Measurements from ENCODE around the gene LMO1.

LMO1 gene

GRCh38 chr11:8263769-8264410 lies at the start of gene LMO1:
TSS of gene LMO1 (minus strand) at chr11:8263878. CDS start at chr11:8263362, 516 bp downstream.
- peak; percentile 42 for DNase-seq (ENCODE audit: low read depth)

DNA sequence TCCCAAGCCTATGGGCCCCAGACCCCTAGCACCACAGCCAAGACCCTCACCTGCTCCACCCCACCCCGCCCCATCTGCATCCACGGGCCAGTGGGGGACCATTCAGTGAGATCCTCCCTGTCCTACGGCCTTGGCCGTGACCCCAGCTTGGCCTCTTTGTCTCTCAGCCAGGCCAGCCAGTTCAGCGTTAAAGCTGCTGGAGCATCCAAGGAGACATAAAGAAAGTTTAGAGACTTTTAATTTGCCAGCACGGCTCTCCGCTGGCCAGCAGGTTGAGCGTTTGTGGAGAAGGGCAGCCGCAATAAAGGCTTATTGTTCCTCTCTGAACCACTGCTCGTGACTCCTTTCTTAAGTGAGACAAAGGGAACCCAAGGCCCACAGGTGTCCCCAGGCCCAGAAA lies 49.3 kb upstream of the LMO1 start:
- no peak for DNase-seq (ENCODE audit: low read depth)

GRCh38 chr11:8311366-8311765 lies 47.7 kb upstream of the LMO1 start:
- DNase-seq (ENCODE audit: low read depth), result no peak

GRCh38 chr11:8310743-8311298 lies 47.1 kb upstream of the LMO1 start:
- no peak for DNase-seq (ENCODE audit: low read depth)

DNA sequence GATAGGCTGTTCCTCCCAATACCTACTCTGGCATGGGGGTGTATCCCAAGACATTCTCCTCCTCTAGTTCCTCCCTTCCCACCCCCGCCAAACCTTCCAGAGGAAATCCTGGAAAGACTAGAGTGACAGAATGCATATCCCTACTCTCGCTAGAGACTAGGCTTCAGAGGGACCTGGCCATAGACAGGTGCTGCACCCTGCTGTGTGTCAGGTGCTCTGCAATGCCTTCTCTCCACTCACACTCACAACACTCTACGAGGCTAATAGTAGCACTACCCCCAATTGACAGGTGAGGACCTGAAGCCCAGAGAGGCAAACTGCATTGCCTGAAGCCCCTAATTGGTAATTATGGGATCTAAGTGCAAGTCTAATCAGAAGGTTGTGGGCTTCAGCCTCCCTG lies 46.2 kb upstream of the LMO1 start:
- DNase-seq (ENCODE audit: low read depth), result no peak

GRCh38 chr11:8309311-8309710 lies 45.6 kb upstream of the LMO1 start:
- no peak for DNase-seq (ENCODE audit: low read depth)

DNA sequence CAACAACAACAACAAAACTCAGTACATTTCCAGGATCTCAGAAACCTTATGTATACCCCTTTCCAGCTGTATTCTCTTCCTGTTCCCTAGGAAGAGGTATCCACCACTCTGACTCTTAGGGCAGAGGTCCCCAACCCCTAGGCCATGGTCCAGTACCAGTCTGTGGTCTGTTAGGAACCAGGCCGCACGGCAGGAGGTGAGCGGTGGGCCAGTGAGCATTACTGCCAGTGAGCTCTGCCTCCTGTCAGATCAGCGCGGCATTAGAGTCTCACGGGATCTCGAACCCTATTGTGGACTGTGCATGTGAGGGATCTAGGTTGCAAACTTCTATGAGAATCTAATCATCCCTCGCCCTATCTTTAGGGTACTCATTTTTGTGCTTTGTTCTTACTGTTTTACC lies 43.9 kb upstream of the LMO1 start:
- DNase-seq (ENCODE audit: low read depth), result no peak

GRCh38 chr11:8301622-8302021 lies 37.9 kb upstream of the LMO1 start:
- DNase-seq (ENCODE audit: low read depth), result no peak

DNA sequence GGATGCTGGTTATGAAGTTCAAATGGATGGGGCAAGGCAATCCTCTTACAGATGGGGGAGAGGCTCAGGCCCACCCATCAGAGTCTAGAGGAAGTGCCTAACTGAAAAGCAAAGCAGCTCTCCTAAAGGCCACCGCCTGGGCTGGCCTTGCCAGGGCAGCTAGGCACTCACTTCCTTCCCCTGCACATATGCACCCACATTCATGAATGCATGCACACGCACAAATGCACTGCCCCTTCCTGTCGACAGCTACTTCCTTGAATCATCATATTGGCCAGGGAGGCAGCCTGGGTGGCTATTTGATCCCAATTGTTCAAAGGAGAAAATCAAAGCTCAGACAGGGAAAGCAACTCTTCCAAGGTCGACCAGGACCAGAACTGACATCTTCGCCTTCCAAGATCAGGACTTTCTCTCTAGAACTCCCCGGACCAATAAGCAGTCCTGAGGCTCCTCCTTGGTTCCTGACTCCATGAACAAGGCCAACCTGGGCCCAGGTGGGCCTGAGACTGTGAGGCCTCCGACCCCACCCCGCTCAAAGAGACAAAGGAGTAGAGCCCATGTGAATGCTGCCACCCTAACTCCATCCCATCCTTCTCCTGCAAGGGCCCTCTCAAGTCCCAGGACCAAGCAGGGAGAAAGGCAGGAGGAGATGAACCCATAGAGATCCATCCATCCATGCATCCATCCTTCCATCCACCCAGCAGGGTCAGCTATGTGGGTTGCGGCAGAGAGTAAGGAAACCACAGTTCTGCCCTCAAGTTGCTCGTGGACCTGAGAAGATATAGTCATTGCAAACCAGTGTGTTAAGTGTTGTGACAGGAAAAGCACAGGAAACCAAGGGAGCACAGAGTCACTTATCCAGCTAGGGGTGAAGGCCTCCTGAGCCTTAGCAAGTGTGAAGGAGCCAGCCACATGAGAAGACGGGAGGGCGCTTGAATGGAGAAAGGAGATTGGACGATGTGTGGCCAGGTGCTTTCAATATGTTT lies 35.4 kb upstream of the LMO1 start:
- no peak for DNase-seq (ENCODE audit: low read depth)

- no peak for DNase-seq (ENCODE audit: low read depth)
Observed at GRCh38 chr11:8297781-8298440, 34.2 kb upstream of the LMO1 start.

DNA sequence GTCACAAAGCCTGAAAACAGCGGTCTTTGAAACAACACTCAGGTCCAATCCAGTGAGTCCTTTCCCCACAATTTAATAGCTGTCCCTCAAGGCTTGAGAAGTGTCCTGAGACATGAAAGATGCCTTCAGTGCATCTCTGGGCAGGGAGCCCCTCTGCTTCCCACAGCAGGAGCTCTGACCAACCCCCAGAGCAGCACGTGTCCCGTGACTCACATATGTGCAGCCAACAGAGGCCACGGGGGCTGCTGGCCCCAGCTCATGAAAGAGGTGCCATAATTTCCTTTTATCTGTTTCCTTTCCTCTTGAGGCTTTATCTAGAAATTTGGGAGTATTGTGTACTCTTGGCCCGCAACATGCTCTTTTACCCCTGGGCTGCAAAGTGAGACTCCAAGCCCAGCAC lies 33.2 kb upstream of the LMO1 start:
- DNase-seq (ENCODE audit: low read depth), result no peak

DNA sequence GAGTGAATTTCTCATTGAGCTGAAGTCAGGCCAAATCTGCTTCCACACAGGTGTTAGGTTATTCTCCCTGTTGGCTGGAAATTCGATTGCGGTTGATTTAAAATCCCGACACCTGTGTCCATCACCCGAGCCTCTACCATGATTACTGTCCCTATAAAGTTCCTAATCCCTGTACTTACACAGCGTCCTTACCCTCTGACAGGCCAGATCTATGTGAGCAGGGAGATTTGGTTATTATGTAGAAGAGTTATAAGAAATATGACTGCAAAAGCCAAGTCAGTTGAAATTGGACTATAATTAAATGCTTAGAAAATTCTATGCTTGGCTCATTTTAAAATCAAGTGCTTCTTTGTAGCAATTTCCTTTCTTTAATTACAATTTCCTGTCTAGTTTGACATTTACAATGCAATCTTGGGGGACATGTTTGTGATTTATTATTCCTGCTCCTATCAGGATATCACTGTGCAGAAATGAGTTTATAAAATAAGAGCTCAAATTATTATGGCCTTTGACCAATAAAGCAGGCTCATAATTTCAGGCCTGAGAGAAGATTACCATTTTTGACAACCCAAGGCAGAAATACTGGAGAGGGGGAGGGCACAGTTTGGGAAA lies 32.5 kb upstream of the LMO1 start:
- no peak for DNase-seq (ENCODE audit: low read depth)

DNA sequence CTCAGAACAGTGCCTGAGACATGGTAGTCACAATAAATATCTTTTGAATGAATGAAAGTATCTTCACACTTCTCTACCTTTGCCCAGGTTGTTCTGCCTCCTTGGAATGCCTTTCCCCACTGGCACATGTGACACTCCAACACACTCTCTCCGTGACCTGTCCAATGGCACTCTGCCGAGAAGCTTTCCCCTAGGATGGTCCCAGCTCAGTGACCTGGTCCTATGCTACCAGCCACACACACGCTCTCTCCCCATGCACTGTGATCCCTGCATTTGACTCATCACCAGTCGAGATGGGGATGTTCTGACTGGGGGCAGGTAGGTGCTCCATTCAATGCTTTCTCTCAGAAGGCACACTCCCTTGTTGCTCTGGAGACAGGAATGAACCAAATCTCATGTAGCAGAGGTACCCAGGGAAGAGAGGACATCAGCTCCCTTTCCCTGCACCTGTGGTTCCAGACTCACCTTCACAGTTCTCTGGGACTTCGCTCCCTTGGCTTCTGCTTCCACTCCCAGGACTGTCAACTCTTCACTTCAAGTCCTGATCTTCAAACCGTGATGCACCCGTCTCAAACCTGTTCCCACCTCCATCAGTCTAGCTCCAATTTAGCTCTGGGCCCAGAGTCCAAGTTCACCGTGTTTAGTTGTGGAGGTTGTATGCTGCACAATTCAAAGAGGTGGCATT lies 30.7 kb upstream of the LMO1 start:
- no peak for DNase-seq (ENCODE audit: low read depth)

DNA sequence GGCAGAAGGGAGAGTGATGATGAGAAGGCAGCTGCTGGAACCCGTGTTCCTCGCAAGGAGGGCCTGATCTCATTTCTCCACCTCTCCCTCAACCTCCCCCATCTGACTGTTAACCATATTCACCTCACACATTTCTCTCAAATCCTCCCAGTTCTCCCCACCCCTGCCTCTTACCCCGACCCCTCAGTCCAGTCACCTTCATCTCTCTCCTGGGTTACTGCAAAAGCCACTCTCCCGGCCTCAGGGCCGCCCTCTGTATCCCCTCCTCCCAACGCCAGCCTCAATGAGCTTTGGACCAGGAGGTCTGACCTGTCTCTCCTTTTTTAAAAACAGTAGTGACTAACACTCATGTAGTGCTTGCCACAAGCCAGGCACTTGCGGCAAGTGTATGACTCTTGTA lies 29.5 kb upstream of the LMO1 start:
- no peak for DNase-seq (ENCODE audit: low read depth)

- no peak for DNase-seq (ENCODE audit: low read depth)
Observed at GRCh38 chr11:8292351-8292750, 28.7 kb upstream of the LMO1 start.

DNA sequence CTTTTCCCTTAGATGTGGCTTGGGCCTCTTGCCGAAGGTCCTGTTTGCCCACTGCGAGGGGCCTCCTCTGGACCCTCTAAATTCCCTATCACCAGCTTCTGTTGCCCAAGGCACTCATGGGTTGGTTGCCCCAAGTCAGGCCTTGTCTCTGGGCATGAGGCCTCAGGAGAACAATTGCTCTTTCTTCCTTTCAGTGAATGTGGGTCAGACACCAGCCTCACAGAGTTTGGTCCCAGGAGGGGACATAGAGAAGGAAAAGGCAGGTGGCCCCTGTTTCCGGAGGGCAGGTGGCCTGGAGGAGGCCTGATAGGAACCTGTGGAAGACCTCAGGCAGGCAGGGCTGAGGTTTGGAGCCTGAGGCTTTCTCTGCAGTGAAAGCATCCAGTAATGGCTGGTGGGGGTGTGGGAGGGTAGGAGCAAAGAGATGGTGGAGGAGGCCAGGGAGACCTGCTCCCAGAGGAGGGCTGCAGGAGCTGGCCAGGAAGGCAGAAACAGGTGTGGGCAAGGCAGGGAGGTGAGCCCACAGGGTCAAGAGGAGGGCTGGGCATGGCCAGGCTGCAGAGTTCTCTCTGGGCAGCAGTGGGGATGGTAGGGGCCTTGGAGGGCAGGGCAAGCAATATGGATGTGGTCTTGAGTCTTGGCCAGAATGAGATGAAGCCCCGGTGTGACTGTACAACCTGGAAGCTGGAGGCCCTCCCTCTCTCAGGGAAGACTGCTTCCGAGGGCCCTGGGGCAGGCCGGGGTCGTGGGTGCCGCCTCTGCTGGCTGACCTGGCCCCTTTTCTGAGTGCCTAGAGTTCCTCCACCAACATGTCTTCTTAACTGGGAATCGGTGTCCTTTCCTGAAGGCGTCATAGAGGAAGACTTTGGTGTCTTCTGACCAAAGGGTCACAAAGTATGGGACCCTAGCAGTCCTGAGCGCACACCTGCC lies 28.0 kb upstream of the LMO1 start:
- no peak for DNase-seq (ENCODE audit: low read depth)

DNA sequence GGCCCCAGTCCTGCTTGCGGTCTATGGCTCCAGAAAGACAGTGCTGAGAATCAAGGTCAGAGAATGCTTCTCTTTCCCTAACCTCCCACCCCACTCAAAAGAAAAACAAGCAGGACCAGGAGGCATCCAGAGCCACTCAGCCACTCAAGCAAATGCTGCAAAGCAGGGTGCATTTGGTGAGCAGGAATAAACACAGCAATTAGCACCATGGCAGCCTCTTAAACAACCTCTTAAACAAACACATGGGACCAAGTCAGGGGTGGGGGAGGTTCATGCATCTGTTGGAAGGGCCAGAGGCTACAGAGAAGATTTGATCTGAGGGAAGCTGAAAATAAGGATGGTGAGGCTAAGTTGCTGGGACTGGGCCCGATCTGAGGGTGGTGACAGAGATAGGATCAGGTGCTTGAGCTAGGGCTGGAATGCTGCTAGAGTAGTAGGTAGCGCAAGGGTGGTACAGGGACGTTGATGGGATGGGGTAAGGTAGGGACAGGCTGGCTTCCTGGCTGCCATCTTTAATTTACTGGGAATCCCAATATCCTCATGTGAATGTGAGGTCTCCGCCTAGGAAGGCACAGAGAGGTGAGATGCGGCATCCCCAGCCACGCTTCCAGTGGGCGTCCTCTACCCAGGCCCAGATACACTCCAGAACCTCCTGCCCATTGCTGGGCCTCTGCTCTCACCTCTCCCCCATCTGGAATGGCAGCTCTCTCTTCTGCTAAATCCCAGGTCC lies 26.6 kb upstream of the LMO1 start:
- DNase-seq (ENCODE audit: low read depth), result no peak

GRCh38 chr11:8289492-8289918 lies 25.8 kb upstream of the LMO1 start:
- DNase-seq (ENCODE audit: low read depth), result no peak

GRCh38 chr11:8288824-8289491 lies 25.3 kb upstream of the LMO1 start:
- DNase-seq (ENCODE audit: low read depth), result no peak

Data from fibroblast of gingiva (primary cell).